ENCODE measurements around the gene CRAMP1.
A peak's percentile ranks its signal among the peaks of the same experiment; 100 is the strongest.

Gene CRAMP1

GRCh38 chr16:1721372-1721771, 109.2 kb downstream of the CRAMP1 start:
- DNase-seq: no peak

GRCh38 chr16:1723450-1724147, 111.4 kb downstream of the CRAMP1 start:
- peak; percentile 70 for DNase-seq

- no peak for DNase-seq
Observed at GRCh38 chr16:1724491-1724890, 112.3 kb downstream of the CRAMP1 start.

- no peak for DNase-seq
Observed at GRCh38 chr16:1726661-1727502, 114.7 kb downstream of the CRAMP1 start.
